Liver (tissue), 9 donors: ENCODE data around the gene ACTRT2. TPM values are rescaled to one million over a fixed set of nuclear protein-coding genes. Genes with fewer than 3 reads are reported as not detected.

Source experiments
- DNase-seq: peaks from one replicate; pipeline ENCODE4 v3.0.0-alpha.2; 2017; ENCODE audit warnings: low spot score
- H3K27ac ChIP-seq, 2 donors: one replicate each; pipeline ENCODE4 v1.7.0; 2013; ENCODE audit warnings: inconsistent platforms in 2 of 2, low read length in 2 of 2, control low read depth in 1 of 2, low read depth in 1 of 2, mild to moderate bottlenecking in 1 of 2
- H3K27me3 ChIP-seq, 4 donors: one replicate each; pipeline versions ENCODE4 v1.6.1 to v1.7.0; 2013; ENCODE audit warnings: low read length in 3 of 4, inconsistent platforms in 1 of 4, mild to moderate bottlenecking in 1 of 4, moderate library complexity in 1 of 4; ENCODE audit not compliant: control insufficient read depth in 4 of 4, insufficient read depth in 4 of 4
- H3K36me3 ChIP-seq, 4 donors: one replicate each; pipeline versions ENCODE4 v1.6.1 to v1.7.0; 2013; ENCODE audit warnings: low read length in 3 of 4, mild to moderate bottlenecking in 3 of 4, low read depth in 1 of 4, moderate library complexity in 1 of 4; ENCODE audit not compliant: control insufficient read depth in 4 of 4, insufficient read depth in 3 of 4
- H3K4me1 ChIP-seq, 4 donors: one replicate each; pipeline versions ENCODE4 v1.6.1 to v1.7.0; 2013; ENCODE audit warnings: low read length in 3 of 4, mild to moderate bottlenecking in 3 of 4, moderate library complexity in 1 of 4; ENCODE audit not compliant: control insufficient read depth in 4 of 4, insufficient read depth in 4 of 4
- H3K4me3 ChIP-seq, 3 donors: one replicate each; pipeline versions ENCODE4 v1.6.1 to v1.7.0; 2013; ENCODE audit warnings: low read length in 3 of 3, control low read depth in 1 of 3, low read depth in 1 of 3, mild to moderate bottlenecking in 1 of 3
- H3K9ac ChIP-seq, 2 donors: one replicate each; pipeline ENCODE4 v1.7.0; 2013; ENCODE audit warnings: low read length in 2 of 2, mild to moderate bottlenecking in 2 of 2, moderate library complexity in 2 of 2, control low read depth in 1 of 2, low read depth in 1 of 2
- H3K9me3 ChIP-seq, 4 donors: one replicate each; pipeline versions ENCODE4 v1.6.1 to v1.7.0; 2013; ENCODE audit warnings: low read length in 3 of 4; ENCODE audit not compliant: control insufficient read depth in 4 of 4
- ATF3 ChIP-seq: IDR thresholded peaks from 2 replicates; pipeline ENCODE4 v1.6.1; 2016; ENCODE audit warnings: antibody characterized with exemption
- CTCF ChIP-seq: fragments of 150-350 bp; IDR thresholded peaks from 2 replicates; pipeline ENCODE4 v1.5.1; 2017; ENCODE audit warnings: improper control_type of control experiment, low read depth, low read length; ENCODE audit not compliant: missing input control
- EGR1 ChIP-seq, 2 donors: IDR thresholded peaks; 2 replicates each; pipeline ENCODE4 v1.6.1; 2016 to 2018; ENCODE audit warnings: antibody characterized with exemption in 2 of 2, low read depth in 2 of 2
- FOXA1 ChIP-seq: IDR thresholded peaks from 2 replicates; pipeline ENCODE4 v1.6.1; 2016; ENCODE audit warnings: antibody characterized with exemption
- FOXA2 ChIP-seq: IDR thresholded peaks from 2 replicates; pipeline ENCODE4 v1.6.1; 2016; ENCODE audit warnings: antibody characterized with exemption
- GABPA ChIP-seq, 2 donors: IDR thresholded peaks in 1 of 2; conservative IDR thresholded peaks in 1 of 2; 2 replicates each; pipeline ENCODE4 v1.6.1; 2016; ENCODE audit warnings: antibody characterized with exemption in 2 of 2, mild to moderate bottlenecking in 1 of 2, moderate library complexity in 1 of 2
- HNF4A ChIP-seq, 2 donors: conservative IDR thresholded peaks; 2 replicates each; pipeline ENCODE4 v1.6.1; 2016; ENCODE audit warnings: antibody characterized with exemption in 2 of 2, mild to moderate bottlenecking in 2 of 2
- HNF4G ChIP-seq: IDR thresholded peaks from 2 replicates; pipeline ENCODE4 v1.6.1; 2016; ENCODE audit warnings: antibody characterized with exemption
- JUND ChIP-seq, 2 donors: IDR thresholded peaks; 2 replicates each; pipeline ENCODE4 v1.6.1; 2016; ENCODE audit warnings: antibody characterized with exemption in 2 of 2
- MAX ChIP-seq: IDR thresholded peaks from 2 replicates; pipeline ENCODE4 v1.6.1; 2016; ENCODE audit warnings: antibody characterized with exemption
- NR2F2 ChIP-seq: IDR thresholded peaks from 2 replicates; pipeline ENCODE4 v1.6.1; 2016; ENCODE audit warnings: antibody characterized with exemption
- RAD21 ChIP-seq, 2 donors: IDR thresholded peaks; 2 replicates each; pipeline ENCODE4 v1.6.1; 2016; ENCODE audit warnings: antibody characterized with exemption in 2 of 2, mild to moderate bottlenecking in 2 of 2
- REST ChIP-seq: IDR thresholded peaks from 2 replicates; pipeline ENCODE4 v1.6.1; 2016; ENCODE audit warnings: antibody characterized with exemption, mild to moderate bottlenecking
- RXRA ChIP-seq, 2 donors: IDR thresholded peaks; 2 replicates each; pipeline ENCODE4 v1.6.1; 2017 to 2018; ENCODE audit warnings: antibody characterized with exemption in 2 of 2, mild to moderate bottlenecking in 1 of 2
- SP1 ChIP-seq: IDR thresholded peaks from 2 replicates; pipeline ENCODE4 v1.6.1; 2018; ENCODE audit warnings: antibody characterized with exemption, mild to moderate bottlenecking
- TAF1 ChIP-seq: conservative IDR thresholded peaks from 2 replicates; pipeline ENCODE4 v1.6.1; 2016; ENCODE audit warnings: antibody characterized with exemption, mild to moderate bottlenecking
- YY1 ChIP-seq: IDR thresholded peaks from 2 replicates; pipeline ENCODE4 v1.6.1; 2016; ENCODE audit warnings: antibody characterized with exemption, mild to moderate bottlenecking
- ZBTB33 ChIP-seq: IDR thresholded peaks from 2 replicates; pipeline ENCODE4 v1.6.1; 2016; ENCODE audit warnings: antibody characterized with exemption
- WGBS: extraction: QIAGEN DNeasy Blood & Tissue Kit; methylation state at CpG from one replicate; pipeline ENCODE4 v1.1.7; 2013; 5-methylcytosine and 5-hydroxymethylcytosine counted together
- polyA plus RNA-seq, 2 donors: library from polyadenylated mRNA; stranded (reverse) in 1 of 2; unstranded in 1 of 2; fragments of 200-250 nt in 1 of 2; fragments of >200 nt in 1 of 2; fragmentation: Nextera tagmentation in 1 of 2; extraction: Ambion mirVana in 1 of 2; gene quantifications; one replicate each; pipeline versions ENCODE4 v1.2.1 to v1.2.3, GENCODE V29; 2013 to 2015
- total RNA-seq, 2 donors: library from RNA; depleted of rRNA; stranded (reverse); fragments of >200 nt; gene quantifications; one replicate each; pipeline ENCODE4 v1.2.3, GENCODE V29; 2014
- donor health status: healthy.
- donor health status: healthy.
- donor health status: healthy.
- donor health status: healthy.
- donor health status: healthy.

The ACTRT2 gene
- total and polyA plus RNA-seq, 4 donors, result not detected

GRCh38 chr1:3024588-3024987 is 3.3 kb downstream of the ACTRT2 start (continued):
- TF ChIP-seq REST, result no peak

GRCh38 chr1:3026124-3026523 is 4.9 kb downstream of the ACTRT2 start:
- Histone ChIP-seq H3K9ac (no peak overlapping the region), H3K4me1 (no peaks in the 10 kb centered on the region), H3K4me3 (no peak overlapping the region), H3K36me3 (no peaks in the 10 kb centered on the region), H3K27ac (no peak overlapping the region), H3K27me3 (peaks cover 0 to 4% (median under 1%) of the 10 kb centered on the region in 4 donors), H3K9me3 (no peaks in the 10 kb centered on the region)
- 86% methylated on average over 1 of the region's 1 CpG for WGBS
- DNase-seq, result no peak
- TF ChIP-seq JUND (IDR thresholded peaks at IDR 0.05) (no peak), NR2F2 (no peak), MAX (no peak), YY1 (no peak), RAD21 (IDR thresholded peaks at IDR 0.05) (no peak), GABPA (IDR thresholded peaks at IDR 0.05 in 1 of 2, conservative IDR thresholded peaks at IDR 0.05 in 1 of 2) (no peak), HNF4A (conservative IDR thresholded peaks at IDR 0.05) (no peak), CTCF (no peak), FOXA2 (no peak), EGR1 (IDR thresholded peaks at IDR 0.05; ENCODE audit: low read depth in 2 of 2) (no peak), ZBTB33 (no peak), RXRA (IDR thresholded peaks at IDR 0.05) (no peak), SP1 (no peak), HNF4G (no peak), ATF3 (no peak), REST (no peak), FOXA1 (no peak), TAF1 (no peak)
